Ovary (tissue), 3 donors: ENCODE measurements around the gene GDF15.

ENCODE experiments used
- CTCF ChIP-seq, 3 donors: fragments of 450-650 bp in 2 of 3; fragments of 200-600 bp in 1 of 3; IDR thresholded peaks; one replicate each; pipeline versions ENCODE4 v1.5.1 to v1.8.0; 2016 to 2022; ENCODE audit warnings: antibody characterized with exemption in 3 of 3, mild to moderate bottlenecking in 1 of 3
- POLR2A ChIP-seq: fragments of 450-650 bp; IDR thresholded peaks from one replicate; pipeline ENCODE4 v1.6.1; 2017; ENCODE audit warnings: antibody characterized with exemption, mild to moderate bottlenecking, moderate library complexity
- donor health status: DM: no; HTN: no; CAD: no.

DNA sequence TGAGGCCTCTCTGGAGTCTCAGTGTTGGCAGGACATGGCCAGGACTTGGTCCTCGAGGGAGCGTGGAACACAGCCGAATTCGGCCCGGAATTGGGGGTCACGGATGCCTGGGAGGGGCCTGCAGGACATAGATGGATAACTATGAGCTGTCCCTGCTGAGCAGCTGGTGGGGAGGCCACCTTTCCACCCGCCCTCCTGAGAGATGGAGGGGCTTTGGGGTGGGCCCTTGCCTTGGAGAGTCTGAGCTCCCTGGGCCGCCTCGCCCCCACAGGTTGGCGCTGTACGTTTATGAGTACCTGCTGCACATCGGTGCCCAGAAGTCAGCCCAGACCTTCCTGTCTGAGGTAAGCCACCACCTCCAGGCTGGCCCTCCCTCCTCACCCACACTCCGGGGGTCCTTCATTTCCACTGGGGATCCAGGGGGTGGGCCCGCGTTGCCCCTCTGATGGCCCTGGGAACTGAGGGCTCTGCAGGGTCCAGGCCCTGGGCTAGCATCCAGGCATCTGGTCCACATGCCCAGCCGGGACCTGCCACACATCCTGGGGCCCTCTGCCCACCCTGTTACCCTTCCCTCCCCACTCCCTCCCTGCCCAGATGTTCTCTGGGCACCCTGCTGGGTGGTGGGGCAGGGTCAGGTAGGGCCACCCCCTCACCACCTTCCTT is 41.3 kb downstream of the GDF15 start:
- no peak for TF ChIP-seq CTCF (IDR thresholded peaks at IDR 0.05)
- no peak for TF ChIP-seq POLR2A
